K562 (cell line): Measurements from ENCODE around the gene PRSS38. TPM values are rescaled to one million over a fixed set of nuclear protein-coding genes. Genes with fewer than 3 reads are reported as not detected.

Source experiments
- ATAC-seq: fragments of 200-7000 bp; cut with Tn5 transposase; 3 replicates; pipeline ENCODE4 v1.9.1; 2020; ENCODE audit warnings: moderate library complexity
- BruUV-seq: library from RNA; stranded (reverse); fragments of 400-500 nt; replicated peaks from 2 replicates; lab custom pipeline; 2021; lab: Mats Ljungman, UMichigan
- CTCF ChIA-PET: fragments of 300-600 bp; formaldehyde crosslinking; extraction: SDS; loops from one replicate; lab custom pipeline; 2021; ENCODE audit warnings: low intra/inter-chr PET ratio; lab: Yijun Ruan, JAX
- POLR2A ChIA-PET: fragments of 300-600, 350-650 bp; sonication (Branson Sonifier 250); formaldehyde crosslinking; extraction: SDS; loops from one replicate; lab custom pipeline; 2021; ENCODE audit warnings: antibody characterized with exemption, inconsistent platforms; lab: Yijun Ruan, JAX
- DNase-seq, 4 experiments: peaks; one replicate each; pipeline versions ENCODE4 v3.0.0 to v3.0.0-alpha.2; 2011 to 2018; ENCODE audit warnings: low spot score in 3 of 4, mixed read lengths in 3 of 4; ENCODE audit errors: extremely low read depth in 1 of 4
- FAIRE-seq: peaks from 2 replicates; lab custom pipeline; 2011; peaks lifted over from hg19 to GRCh38; lab: Jason Lieb, UNC
- H2AFZ ChIP-seq: 2 replicates; pipeline ENCODE4 v1.6.0; 2011; ENCODE audit warnings: low read depth, low read length, control low read depth, inconsistent platforms
- H3K27ac ChIP-seq: fragments of 200-600 bp; 3 replicates; pipeline ENCODE4 v1.8.0; 2011; ENCODE audit warnings: low read depth, mild to moderate bottlenecking, control low read depth, inconsistent platforms, low read length, moderate library complexity, mixed read lengths; ENCODE audit errors: extremely low read depth
- H3K27me3 ChIP-seq, 2 experiments: fragments of 300-600 bp in 1 of 2; 2 replicates in 1 of 2; 3 replicates in 1 of 2; pipeline versions ENCODE4 v1.6.0 to v1.8.0; 2011; ENCODE audit warnings: inconsistent platforms in 2 of 2, low read length in 2 of 2, mild to moderate bottlenecking in 1 of 2, mixed read lengths in 1 of 2, moderate library complexity in 1 of 2; ENCODE audit not compliant: control insufficient read depth in 2 of 2, insufficient read depth in 2 of 2
- H3K36me3 ChIP-seq: fragments of 300-600 bp; 3 replicates; pipeline ENCODE4 v1.8.0; 2011; ENCODE audit warnings: mild to moderate bottlenecking, low read length, inconsistent platforms; ENCODE audit not compliant: control insufficient read depth, insufficient read depth
- H3K4me1 ChIP-seq, 2 experiments: fragments of 200-600 bp in 1 of 2; replicated peaks in 1 of 2; 2 replicates in 1 of 2; 3 replicates in 1 of 2; pipeline versions ENCODE4 v1.5.1 to v1.8.0; 2011; ENCODE audit warnings: inconsistent platforms in 2 of 2, low read length in 2 of 2, mild to moderate bottlenecking in 1 of 2, mixed read lengths in 1 of 2, moderate library complexity in 1 of 2; ENCODE audit not compliant: control insufficient read depth in 2 of 2, insufficient read depth in 2 of 2
- H3K4me2 ChIP-seq: 2 replicates; pipeline ENCODE4 v1.6.1; 2011; ENCODE audit warnings: low read length, control low read depth, inconsistent platforms, mixed read lengths; ENCODE audit not compliant: insufficient read depth
- H3K4me3 ChIP-seq: fragments of 200-600 bp; sonication (generic), shearing (Covaris generic); 2 replicates; pipeline ENCODE4 v1.5.1; 2016; ENCODE audit warnings: control low read depth, inconsistent platforms
- H3K79me2 ChIP-seq: fragments of 200-600 bp; 3 replicates; pipeline ENCODE4 v1.8.0; 2011; ENCODE audit warnings: low read length, inconsistent platforms; ENCODE audit not compliant: control insufficient read depth, insufficient read depth
- H3K9ac ChIP-seq, 2 experiments: 2 replicates each; pipeline versions ENCODE4 v1.6.0 to v1.6.1; 2011; ENCODE audit warnings: low read depth in 2 of 2, low read length in 2 of 2, control low read depth in 1 of 2, inconsistent platforms in 1 of 2, mild to moderate bottlenecking in 1 of 2, mixed read lengths in 1 of 2; ENCODE audit not compliant: insufficient read depth in 1 of 2
- H3K9me1 ChIP-seq: one replicate; pipeline ENCODE4 v1.6.0; 2011; ENCODE audit warnings: inconsistent platforms, mild to moderate bottlenecking, low read length, moderate library complexity; ENCODE audit not compliant: control insufficient read depth, insufficient read depth
- H3K9me3 ChIP-seq: replicated peaks from 2 replicates; pipeline ENCODE4 v1.5.1; 2011; ENCODE audit warnings: low read depth, low read length, inconsistent platforms; ENCODE audit not compliant: control insufficient read depth, insufficient read depth
- H4K20me1 ChIP-seq: replicated peaks from 2 replicates; pipeline ENCODE4 v1.6.1; 2011; ENCODE audit warnings: low read length, inconsistent platforms, mixed read lengths; ENCODE audit not compliant: control insufficient read depth, insufficient read depth
- CXXC5 ChIP-seq: fragments of 250-450 bp; sonication (Bioruptor Pico); IDR thresholded peaks from 2 replicates; pipeline ENCODE4 v1.8.0; 2022; ENCODE audit warnings: inconsistent platforms, mild to moderate bottlenecking, moderate library complexity
- DNMT1 ChIP-seq: fragments of 450-650 bp; IDR thresholded peaks from 2 replicates; pipeline ENCODE4 v1.6.1; 2016; ENCODE audit warnings: antibody characterized with exemption, mild to moderate bottlenecking
- JUNB ChIP-seq: fragments of 450-650 bp; formaldehyde crosslinking; conservative IDR thresholded peaks from 2 replicates; pipeline ENCODE4 v1.4.0; 2020; ENCODE audit warnings: mild to moderate bottlenecking
- KLF1 ChIP-seq: fragments of 450-650 bp; IDR thresholded peaks from 2 replicates; pipeline ENCODE4 v1.6.1; 2016; ENCODE audit warnings: missing genetic modification characterization, missing compliant biosample characterization
- PTBP1 ChIP-seq: fragments of 200-400 bp; formaldehyde crosslinking; IDR thresholded peaks from 2 replicates; pipeline ENCODE4 v1.6.1; 2017; ENCODE audit warnings: low read depth, low read length
- TAF7 ChIP-seq: fragments of 450-650 bp; IDR thresholded peaks from 2 replicates; pipeline ENCODE4 v1.6.1; 2016; ENCODE audit warnings: missing genetic modification characterization, missing compliant biosample characterization
- ZEB2 ChIP-seq: fragments of 450-650 bp; IDR thresholded peaks from 2 replicates; pipeline ENCODE4 v1.6.1; 2016
- WGBS: fragments of 100-300 bp; shearing (Covaris generic); methylation state at CpG from one replicate; pipeline ENCODE4 v1.1.6; 2016; ENCODE audit warnings: low coverage, mixed read lengths; ENCODE audit not compliant: insufficient coverage; ENCODE audit errors: missing lambda C conversion rate; 5-methylcytosine and 5-hydroxymethylcytosine counted together
- in situ Hi-C: fragments of 300-500 bp; cut with MboI; formaldehyde crosslinking; loops from 4 replicates; pipeline ENCODE4 v1.15.0; 2018; ENCODE audit warnings: inconsistent platforms, mixed read lengths
- intact Hi-C: fragments of 100-400 bp; cut with micrococcal nuclease; formaldehyde crosslinking; loops from 2 replicates; pipeline ENCODE4 v1.14.2; 2022
- polyA plus RNA-seq, 8 experiments: library from polyadenylated mRNA; depleted of rRNA in 4 of 8; stranded (reverse) in 5 of 8; unstranded in 3 of 8; fragments of >200 nt; fragmentation: Nextera tagmentation in 2 of 8; fragmentation: Illumina TruSeq in 1 of 8; extraction: Ambion mirVana in 2 of 8; extraction: Trizol in 1 of 8; gene quantifications; 2 replicates each; pipeline versions ENCODE4 v1.2.1 to v1.2.3, GENCODE V29; 2011 to 2014; ENCODE audit warnings: inconsistent platforms in 1 of 8, missing spikeins in 1 of 8
- total RNA-seq, 7 experiments: library from RNA; depleted of rRNA in 6 of 7; stranded (reverse); fragments of >200 nt in 6 of 7; fragmentation: Illumina TruSeq in 2 of 7; extraction: Trizol in 2 of 7; gene quantifications; 2 replicates each; pipeline versions ENCODE4 v1.2.1 to v1.2.3, GENCODE V29; 2011 to 2021; ENCODE audit warnings: low replicate concordance in 1 of 7

Gene PRSS38
- total and polyA plus RNA-seq, 9 of the 15 experiments (the other 6 are each of a cell fraction or from before 2014, with no cell fraction given) = 0.09 to 0.14 TPM; not detected in 7

DNA sequence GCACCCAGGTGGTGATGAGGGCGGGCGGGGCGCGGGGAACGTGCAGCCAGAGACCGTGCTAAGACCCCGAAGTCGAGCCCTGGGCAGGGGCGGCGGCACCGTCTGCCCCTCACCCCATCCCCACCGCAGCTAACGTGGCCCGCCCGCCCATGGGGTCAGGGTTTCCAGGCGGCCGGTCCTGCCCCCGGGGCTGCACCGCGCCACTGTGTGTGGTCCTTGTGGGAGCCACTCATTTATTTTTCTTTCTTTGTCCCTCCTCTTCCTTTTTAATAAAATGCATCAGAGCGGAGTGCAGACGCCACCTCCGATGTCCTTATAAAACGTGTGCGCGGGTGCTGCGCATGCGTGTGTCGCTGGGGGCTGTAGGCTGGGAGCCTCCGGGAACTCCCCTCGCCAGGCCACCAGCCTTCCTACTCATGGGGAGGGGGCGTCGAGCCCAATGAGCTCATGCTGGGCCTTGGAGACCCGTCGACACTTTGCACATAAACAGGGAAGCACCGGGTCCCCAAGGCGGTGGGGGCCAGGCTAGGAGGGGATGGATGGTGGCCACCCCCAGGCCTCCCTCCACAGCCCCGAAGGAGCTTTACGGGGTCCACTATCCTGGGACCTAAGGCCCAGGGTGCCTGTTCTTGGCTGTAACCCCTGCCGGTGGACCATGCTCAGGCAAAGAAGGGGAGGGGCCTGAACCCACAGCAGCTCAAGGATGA, 72.4 kb downstream of the PRSS38 start:
- BruUV-seq = no TSS peak
- TF ChIP-seq CXXC5 (CRISPR knock-in tag) (no peak), JUNB (CRISPR knock-in tag) (no peak), TAF7 (tag) (no peak), ZEB2 (no peak), DNMT1 (no peak), KLF1 (tag) (no peak), PTBP1 (no peak)
- DNase-seq (peak in 1 of 4 experiments; percentile 20), ATAC-seq (no peak), FAIRE-seq (no peak)
- no peaks in the 10 kb centered on the region for H3K9me1 ChIP-seq
- H3K79me2 ChIP-seq = no peaks in the 10 kb centered on the region
- H3K27me3 ChIP-seq = peaks cover 0 to 10% of the 10 kb centered on the region in 2 experiments; a peak in 2 of 5 replicates
- no peaks in the 10 kb centered on the region for H3K9me3 ChIP-seq
- no peak overlapping the region for H3K4me3 ChIP-seq
- in situ Hi-C loops = no loop called here
- intact Hi-C loops = no loop called here
- no peak overlapping the region; the same call in 1 of the 2 replicates for H2AFZ ChIP-seq
- H3K36me3 ChIP-seq = no peaks in the 10 kb centered on the region
- H3K27ac ChIP-seq = no peak overlapping the region
- H3K4me1 ChIP-seq = peaks cover 20 to 82% of the 10 kb centered on the region in 2 experiments
- ChIA-PET CTCF (no interaction called here), POLR2A (interaction anchor here (0.7 to 1.5 kb wide), 2 partner anchors 14 to 65 kb away, joined by 3 to 4 read pairs; no protein-coding TSS in a partner anchor)
- H3K9ac ChIP-seq = peak overlapping the region in 1 of 2 experiments; percentile 13; a peak in 1 of 4 replicates
- no peaks in the 10 kb centered on the region for H4K20me1 ChIP-seq
- no peak overlapping the region for H3K4me2 ChIP-seq
- 70% methylated on average over 24 of the region's 40 CpGs for WGBS
